ENCODE results near the gene PPAN.

PPAN gene

DNA sequence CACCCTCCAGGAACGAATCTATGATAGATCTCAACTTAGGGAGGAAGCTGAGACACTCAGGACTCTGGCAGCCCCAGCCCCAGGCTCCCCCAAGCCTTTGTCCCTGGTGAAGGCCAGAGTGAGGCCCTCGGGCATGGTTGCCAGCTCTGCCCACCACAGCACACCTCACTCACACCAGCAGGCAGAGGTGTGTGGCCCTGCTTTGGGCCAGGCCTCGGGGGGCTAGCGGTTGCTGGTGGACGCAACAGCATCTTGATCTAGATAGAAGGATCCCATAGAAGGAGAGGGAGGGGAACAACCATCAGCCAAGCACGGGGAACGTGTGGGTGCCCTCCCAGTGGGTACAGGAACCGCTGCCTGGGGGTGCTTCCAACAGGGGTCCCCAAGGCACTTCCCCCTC, 51.9 kb downstream of the PPAN start:
- DNase-seq (ENCODE audit: low spot score) = no peak
- TF ChIP-seq, protein P1, sequence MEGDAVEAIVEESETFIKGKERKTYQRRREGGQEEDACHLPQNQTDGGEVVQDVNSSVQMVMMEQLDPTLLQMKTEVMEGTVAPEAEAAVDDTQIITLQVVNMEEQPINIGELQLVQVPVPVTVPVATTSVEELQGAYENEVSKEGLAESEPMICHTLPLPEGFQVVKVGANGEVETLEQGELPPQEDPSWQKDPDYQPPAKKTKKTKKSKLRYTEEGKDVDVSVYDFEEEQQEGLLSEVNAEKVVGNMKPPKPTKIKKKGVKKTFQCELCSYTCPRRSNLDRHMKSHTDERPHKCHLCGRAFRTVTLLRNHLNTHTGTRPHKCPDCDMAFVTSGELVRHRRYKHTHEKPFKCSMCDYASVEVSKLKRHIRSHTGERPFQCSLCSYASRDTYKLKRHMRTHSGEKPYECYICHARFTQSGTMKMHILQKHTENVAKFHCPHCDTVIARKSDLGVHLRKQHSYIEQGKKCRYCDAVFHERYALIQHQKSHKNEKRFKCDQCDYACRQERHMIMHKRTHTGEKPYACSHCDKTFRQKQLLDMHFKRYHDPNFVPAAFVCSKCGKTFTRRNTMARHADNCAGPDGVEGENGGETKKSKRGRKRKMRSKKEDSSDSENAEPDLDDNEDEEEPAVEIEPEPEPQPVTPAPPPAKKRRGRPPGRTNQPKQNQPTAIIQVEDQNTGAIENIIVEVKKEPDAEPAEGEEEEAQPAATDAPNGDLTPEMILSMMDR (IDR thresholded peaks at IDR 0.05; ENCODE audit: borderline replicate concordance, control extremely low read depth, extremely low read depth, insufficient read depth, missing control alignments) = no peak
- in situ Hi-C loops (cut with MboI; ENCODE audit: low sequenced_read_pairs, unreplicated experiment) = no loop called here

DNA sequence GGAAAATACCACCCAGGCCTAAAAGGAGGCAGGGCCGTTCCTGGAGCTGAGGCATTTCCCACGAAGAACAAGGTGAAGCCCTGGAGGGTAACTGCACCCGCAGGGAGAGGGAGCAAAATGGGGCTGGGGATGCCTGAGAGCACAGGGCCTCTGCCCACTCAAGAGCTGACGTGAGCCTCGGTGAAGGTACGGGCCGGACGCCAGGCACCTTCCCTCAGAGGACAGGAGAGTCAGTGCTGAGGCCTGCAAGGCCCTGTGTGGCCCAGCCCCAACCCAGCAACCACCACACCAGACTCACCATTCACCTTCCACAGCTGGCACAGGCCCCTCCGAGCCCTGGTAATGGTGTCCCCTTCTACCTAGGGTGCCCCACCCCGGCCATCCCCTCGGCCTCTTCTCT, 52.3 kb downstream of the PPAN start:
- TF ChIP-seq, protein P1 (IDR thresholded peaks at IDR 0.05; ENCODE audit: borderline replicate concordance, control extremely low read depth, extremely low read depth, insufficient read depth, missing control alignments) = no peak
- in situ Hi-C loops (cut with MboI; ENCODE audit: low sequenced_read_pairs, unreplicated experiment) = no loop called here
- no peak for DNase-seq (ENCODE audit: low spot score)

DNA sequence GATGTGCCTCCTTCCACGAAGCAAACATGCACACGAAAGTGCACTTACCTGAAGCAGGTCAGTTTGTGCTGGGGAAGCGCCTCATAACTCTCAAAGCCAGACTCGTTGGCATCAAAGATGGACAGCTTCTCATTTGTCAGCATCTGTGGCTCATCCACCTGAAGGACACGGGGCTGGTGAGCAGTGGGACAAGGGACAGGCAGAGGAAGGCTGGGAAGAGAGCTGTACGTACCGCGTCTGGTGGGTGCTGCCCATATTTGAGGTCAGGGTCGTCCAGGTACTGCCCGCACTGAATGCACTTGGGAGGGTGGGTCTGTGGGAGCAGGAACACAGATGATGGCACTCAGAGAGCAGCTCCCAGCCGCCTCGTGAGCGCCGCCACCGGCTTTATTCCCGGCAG, 53.4 kb downstream of the PPAN start:
- no peak for DNase-seq (ENCODE audit: low spot score)
- in situ Hi-C loops (cut with MboI; ENCODE audit: low sequenced_read_pairs, unreplicated experiment) = no loop called here
- TF ChIP-seq, protein P1 (IDR thresholded peaks at IDR 0.05; ENCODE audit: borderline replicate concordance, control extremely low read depth, extremely low read depth, insufficient read depth, missing control alignments) = no peak

Data from GM13976 (cell line).